ENCODE data around the gene GHR.

GRCh38 chr5:42626462-42626861, 203.2 kb downstream of the GHR start:
- TF ChIP-seq CTCF (conservative IDR thresholded peaks at IDR 0.05; ENCODE audit: low read length) (no peak), EZH2phosphoT487 (IDR thresholded peaks at IDR 0.05; ENCODE audit: borderline replicate concordance) (no peak)

Data from Loucy (cell line).